K562 (cell line): ENCODE data around the gene AFF1. TPM values are rescaled to one million over a fixed set of nuclear protein-coding genes. Genes with fewer than 3 reads are reported as not detected.

Source experiments
- C11orf30 ChIP-seq: fragments of 450-650 bp; IDR thresholded peaks from 2 replicates; pipeline ENCODE4 v1.6.1; 2016; ENCODE audit warnings: low read depth, mild to moderate bottlenecking
- MAFG ChIP-seq: fragments of 450-650 bp; conservative IDR thresholded peaks from 2 replicates; pipeline ENCODE4 v1.6.1; 2016; ENCODE audit warnings: missing genetic modification characterization, missing compliant biosample characterization
- RBM34 ChIP-seq: fragments of 200-400 bp; formaldehyde crosslinking; IDR thresholded peaks from 2 replicates; pipeline ENCODE4 v1.6.1; 2018; ENCODE audit warnings: low read length, borderline replicate concordance; ENCODE audit not compliant: insufficient read depth
- ZNF143 ChIP-seq: sonication (generic); formaldehyde crosslinking; IDR thresholded peaks from 2 replicates; pipeline ENCODE4 v1.9.0; 2022; ENCODE audit warnings: mild to moderate bottlenecking, missing genetic modification reagents
- ZNF316 ChIP-seq: fragments of 450-650 bp; IDR thresholded peaks from 2 replicates; pipeline ENCODE4 v1.6.1; 2016
- polyA plus RNA-seq, 8 experiments: library from polyadenylated mRNA; depleted of rRNA in 4 of 8; stranded (reverse) in 5 of 8; unstranded in 3 of 8; fragments of >200 nt; fragmentation: Nextera tagmentation in 2 of 8; fragmentation: Illumina TruSeq in 1 of 8; extraction: Ambion mirVana in 2 of 8; extraction: Trizol in 1 of 8; gene quantifications; 2 replicates each; pipeline versions ENCODE4 v1.2.1 to v1.2.3, GENCODE V29; 2011 to 2014; ENCODE audit warnings: inconsistent platforms in 1 of 8, missing spikeins in 1 of 8
- total RNA-seq, 7 experiments: library from RNA; depleted of rRNA in 6 of 7; stranded (reverse); fragments of >200 nt in 6 of 7; fragmentation: Illumina TruSeq in 2 of 7; extraction: Trizol in 2 of 7; gene quantifications; 2 replicates each; pipeline versions ENCODE4 v1.2.1 to v1.2.3, GENCODE V29; 2011 to 2021; ENCODE audit warnings: low replicate concordance in 1 of 7
- TF ChIP-seq, protein P1 (sequence below): fragments of 450-650 bp; IDR thresholded peaks from 2 replicates; pipeline ENCODE4 v1.6.1; 2016; ENCODE audit warnings: mild to moderate bottlenecking
- TF ChIP-seq, protein P2 (sequence below): sonication (generic); formaldehyde crosslinking; IDR thresholded peaks from 2 replicates; pipeline ENCODE4 v1.8.1; 2023; ENCODE audit warnings: mild to moderate bottlenecking, missing genetic modification reagents
- TF ChIP-seq, protein P3 (sequence below): fragments of 200-800 bp; sonication (Bioruptor generic); IDR thresholded peaks from 2 replicates; pipeline ENCODE4 v1.6.1; 2016; ENCODE audit warnings: missing genetic modification characterization, missing compliant biosample characterization
- TF ChIP-seq, protein P4 (sequence below): sonication (generic); formaldehyde crosslinking; IDR thresholded peaks from 2 replicates; pipeline ENCODE4 v1.8.0; 2022; ENCODE audit warnings: mild to moderate bottlenecking, missing genetic modification reagents

Gene AFF1
- total and polyA plus RNA-seq, 9 of the 15 experiments (the other 6 are each of a cell fraction or from before 2014, with no cell fraction given), result 4.1 to 47.5 (median 17.2) TPM

DNA sequence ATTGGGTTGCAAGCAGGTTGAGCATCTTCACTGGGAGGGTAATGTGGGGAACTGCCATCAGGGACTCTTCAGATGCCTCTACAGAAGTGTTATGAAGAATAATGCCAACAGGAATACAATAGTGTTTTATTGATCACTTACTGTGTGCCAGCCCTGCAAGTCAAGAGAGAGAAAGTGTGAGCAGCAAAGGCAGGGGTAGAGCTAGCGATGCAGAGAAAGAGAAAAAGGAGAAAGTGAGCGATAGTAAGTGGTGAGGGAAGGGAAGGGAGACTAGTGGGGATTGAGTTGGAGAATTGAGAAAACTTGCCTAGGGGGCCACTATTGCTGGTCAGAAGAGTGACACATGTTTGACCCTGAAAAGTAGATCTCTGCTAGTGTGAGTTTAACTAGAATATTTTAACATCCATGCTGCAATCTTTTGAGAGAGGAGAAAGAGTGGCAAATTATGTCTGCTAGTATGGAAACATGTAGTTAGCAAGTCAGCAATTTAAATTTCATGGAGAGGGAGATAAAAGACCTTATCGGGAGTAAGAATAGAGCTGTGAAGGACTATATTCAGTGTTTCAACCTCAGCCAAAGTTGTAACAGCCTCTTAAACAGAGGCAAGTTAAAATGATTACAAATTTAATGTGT is 12.2 kb downstream of the AFF1 start (continued):
- TF ChIP-seq, protein P1, sequence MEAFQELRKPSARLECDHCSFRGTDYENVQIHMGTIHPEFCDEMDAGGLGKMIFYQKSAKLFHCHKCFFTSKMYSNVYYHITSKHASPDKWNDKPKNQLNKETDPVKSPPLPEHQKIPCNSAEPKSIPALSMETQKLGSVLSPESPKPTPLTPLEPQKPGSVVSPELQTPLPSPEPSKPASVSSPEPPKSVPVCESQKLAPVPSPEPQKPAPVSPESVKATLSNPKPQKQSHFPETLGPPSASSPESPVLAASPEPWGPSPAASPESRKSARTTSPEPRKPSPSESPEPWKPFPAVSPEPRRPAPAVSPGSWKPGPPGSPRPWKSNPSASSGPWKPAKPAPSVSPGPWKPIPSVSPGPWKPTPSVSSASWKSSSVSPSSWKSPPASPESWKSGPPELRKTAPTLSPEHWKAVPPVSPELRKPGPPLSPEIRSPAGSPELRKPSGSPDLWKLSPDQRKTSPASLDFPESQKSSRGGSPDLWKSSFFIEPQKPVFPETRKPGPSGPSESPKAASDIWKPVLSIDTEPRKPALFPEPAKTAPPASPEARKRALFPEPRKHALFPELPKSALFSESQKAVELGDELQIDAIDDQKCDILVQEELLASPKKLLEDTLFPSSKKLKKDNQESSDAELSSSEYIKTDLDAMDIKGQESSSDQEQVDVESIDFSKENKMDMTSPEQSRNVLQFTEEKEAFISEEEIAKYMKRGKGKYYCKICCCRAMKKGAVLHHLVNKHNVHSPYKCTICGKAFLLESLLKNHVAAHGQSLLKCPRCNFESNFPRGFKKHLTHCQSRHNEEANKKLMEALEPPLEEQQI, result no peak
- TF ChIP-seq ZNF316, result peak; percentile 92
- TF ChIP-seq ZNF143 (CRISPR knock-in tag), result no peak
- TF ChIP-seq, protein P2, sequence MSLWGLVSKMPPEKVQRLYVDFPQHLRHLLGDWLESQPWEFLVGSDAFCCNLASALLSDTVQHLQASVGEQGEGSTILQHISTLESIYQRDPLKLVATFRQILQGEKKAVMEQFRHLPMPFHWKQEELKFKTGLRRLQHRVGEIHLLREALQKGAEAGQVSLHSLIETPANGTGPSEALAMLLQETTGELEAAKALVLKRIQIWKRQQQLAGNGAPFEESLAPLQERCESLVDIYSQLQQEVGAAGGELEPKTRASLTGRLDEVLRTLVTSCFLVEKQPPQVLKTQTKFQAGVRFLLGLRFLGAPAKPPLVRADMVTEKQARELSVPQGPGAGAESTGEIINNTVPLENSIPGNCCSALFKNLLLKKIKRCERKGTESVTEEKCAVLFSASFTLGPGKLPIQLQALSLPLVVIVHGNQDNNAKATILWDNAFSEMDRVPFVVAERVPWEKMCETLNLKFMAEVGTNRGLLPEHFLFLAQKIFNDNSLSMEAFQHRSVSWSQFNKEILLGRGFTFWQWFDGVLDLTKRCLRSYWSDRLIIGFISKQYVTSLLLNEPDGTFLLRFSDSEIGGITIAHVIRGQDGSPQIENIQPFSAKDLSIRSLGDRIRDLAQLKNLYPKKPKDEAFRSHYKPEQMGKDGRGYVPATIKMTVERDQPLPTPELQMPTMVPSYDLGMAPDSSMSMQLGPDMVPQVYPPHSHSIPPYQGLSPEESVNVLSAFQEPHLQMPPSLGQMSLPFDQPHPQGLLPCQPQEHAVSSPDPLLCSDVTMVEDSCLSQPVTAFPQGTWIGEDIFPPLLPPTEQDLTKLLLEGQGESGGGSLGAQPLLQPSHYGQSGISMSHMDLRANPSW (CRISPR knock-in tag), result no peak
- peak; percentile 80 for TF ChIP-seq MAFG (tag)
- TF ChIP-seq, protein P3, sequence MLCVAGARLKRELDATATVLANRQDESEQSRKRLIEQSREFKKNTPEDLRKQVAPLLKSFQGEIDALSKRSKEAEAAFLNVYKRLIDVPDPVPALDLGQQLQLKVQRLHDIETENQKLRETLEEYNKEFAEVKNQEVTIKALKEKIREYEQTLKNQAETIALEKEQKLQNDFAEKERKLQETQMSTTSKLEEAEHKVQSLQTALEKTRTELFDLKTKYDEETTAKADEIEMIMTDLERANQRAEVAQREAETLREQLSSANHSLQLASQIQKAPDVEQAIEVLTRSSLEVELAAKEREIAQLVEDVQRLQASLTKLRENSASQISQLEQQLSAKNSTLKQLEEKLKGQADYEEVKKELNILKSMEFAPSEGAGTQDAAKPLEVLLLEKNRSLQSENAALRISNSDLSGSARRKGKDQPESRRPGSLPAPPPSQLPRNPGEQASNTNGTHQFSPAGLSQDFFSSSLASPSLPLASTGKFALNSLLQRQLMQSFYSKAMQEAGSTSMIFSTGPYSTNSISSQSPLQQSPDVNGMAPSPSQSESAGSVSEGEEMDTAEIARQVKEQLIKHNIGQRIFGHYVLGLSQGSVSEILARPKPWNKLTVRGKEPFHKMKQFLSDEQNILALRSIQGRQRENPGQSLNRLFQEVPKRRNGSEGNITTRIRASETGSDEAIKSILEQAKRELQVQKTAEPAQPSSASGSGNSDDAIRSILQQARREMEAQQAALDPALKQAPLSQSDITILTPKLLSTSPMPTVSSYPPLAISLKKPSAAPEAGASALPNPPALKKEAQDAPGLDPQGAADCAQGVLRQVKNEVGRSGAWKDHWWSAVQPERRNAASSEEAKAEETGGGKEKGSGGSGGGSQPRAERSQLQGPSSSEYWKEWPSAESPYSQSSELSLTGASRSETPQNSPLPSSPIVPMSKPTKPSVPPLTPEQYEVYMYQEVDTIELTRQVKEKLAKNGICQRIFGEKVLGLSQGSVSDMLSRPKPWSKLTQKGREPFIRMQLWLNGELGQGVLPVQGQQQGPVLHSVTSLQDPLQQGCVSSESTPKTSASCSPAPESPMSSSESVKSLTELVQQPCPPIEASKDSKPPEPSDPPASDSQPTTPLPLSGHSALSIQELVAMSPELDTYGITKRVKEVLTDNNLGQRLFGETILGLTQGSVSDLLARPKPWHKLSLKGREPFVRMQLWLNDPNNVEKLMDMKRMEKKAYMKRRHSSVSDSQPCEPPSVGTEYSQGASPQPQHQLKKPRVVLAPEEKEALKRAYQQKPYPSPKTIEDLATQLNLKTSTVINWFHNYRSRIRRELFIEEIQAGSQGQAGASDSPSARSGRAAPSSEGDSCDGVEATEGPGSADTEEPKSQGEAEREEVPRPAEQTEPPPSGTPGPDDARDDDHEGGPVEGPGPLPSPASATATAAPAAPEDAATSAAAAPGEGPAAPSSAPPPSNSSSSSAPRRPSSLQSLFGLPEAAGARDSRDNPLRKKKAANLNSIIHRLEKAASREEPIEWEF (CRISPR knock-in tag), result no peak
- TF ChIP-seq C11orf30, result peak; percentile 91
- TF ChIP-seq, protein P4, sequence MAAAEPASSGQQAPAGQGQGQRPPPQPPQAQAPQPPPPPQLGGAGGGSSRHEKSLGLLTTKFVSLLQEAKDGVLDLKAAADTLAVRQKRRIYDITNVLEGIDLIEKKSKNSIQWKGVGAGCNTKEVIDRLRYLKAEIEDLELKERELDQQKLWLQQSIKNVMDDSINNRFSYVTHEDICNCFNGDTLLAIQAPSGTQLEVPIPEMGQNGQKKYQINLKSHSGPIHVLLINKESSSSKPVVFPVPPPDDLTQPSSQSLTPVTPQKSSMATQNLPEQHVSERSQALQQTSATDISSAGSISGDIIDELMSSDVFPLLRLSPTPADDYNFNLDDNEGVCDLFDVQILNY (CRISPR knock-in tag), result no peak
- TF ChIP-seq RBM34, result no peak
